Colonic mucosa (tissue), 4 donors: Measurements from ENCODE around the gene APELA. TPM values are rescaled to one million over a fixed set of nuclear protein-coding genes. Genes with fewer than 3 reads are reported as not detected.

ENCODE experiments used
- DNase-seq: peaks from one replicate; pipeline ENCODE4 v3.0.0-alpha.2; 2020
- H3K27ac ChIP-seq: fragments of 200-600 bp; one replicate; pipeline ENCODE4 v1.8.0; 2021
- H3K27me3 ChIP-seq: fragments of 200-600 bp; one replicate; pipeline ENCODE4 v1.8.0; 2021
- H3K36me3 ChIP-seq: fragments of 200-600 bp; one replicate; pipeline ENCODE4 v1.8.0; 2021
- H3K4me1 ChIP-seq: fragments of 200-600 bp; one replicate; pipeline ENCODE4 v1.8.0; 2021; ENCODE audit warnings: mild to moderate bottlenecking
- H3K4me3 ChIP-seq: fragments of 200-600 bp; one replicate; pipeline ENCODE4 v1.8.0; 2021
- H3K9ac ChIP-seq, 2 donors: one replicate each; pipeline ENCODE4 v1.7.0; 2013; ENCODE audit warnings: control low read depth in 2 of 2, low read depth in 2 of 2, low read length in 2 of 2
- H3K9me3 ChIP-seq: fragments of 200-600 bp; one replicate; pipeline ENCODE4 v1.8.0; 2021
- intact Hi-C: fragments of 100-400 bp; cut with DNase I; formaldehyde crosslinking; loops from one replicate; pipeline ENCODE4 v1.14.1; 2022
- total RNA-seq, 2 donors: library from RNA; stranded (reverse); fragmentation: NEBNext Ultra II Directional in 1 of 2; extraction: Animal tissue kit (Norgen Biotek cat#: 25700) in 1 of 2; gene quantifications; one replicate each; pipeline ENCODE4 v1.2.1, GENCODE V29; 2021
- TF ChIP-seq, protein P1 (sequence below): fragments of 200-600 bp; IDR thresholded peaks from one replicate; pipeline ENCODE4 v1.8.0; 2022; ENCODE audit warnings: antibody characterized with exemption, mild to moderate bottlenecking
- donor health status: healthy.
- donor health status: DM: no; HTN: no; CAD: no.
- donor health status: DM: no; HTN: no; CAD: no.

The APELA gene
- total RNA-seq, 2 donors from 2014 or later, result not detected

DNA sequence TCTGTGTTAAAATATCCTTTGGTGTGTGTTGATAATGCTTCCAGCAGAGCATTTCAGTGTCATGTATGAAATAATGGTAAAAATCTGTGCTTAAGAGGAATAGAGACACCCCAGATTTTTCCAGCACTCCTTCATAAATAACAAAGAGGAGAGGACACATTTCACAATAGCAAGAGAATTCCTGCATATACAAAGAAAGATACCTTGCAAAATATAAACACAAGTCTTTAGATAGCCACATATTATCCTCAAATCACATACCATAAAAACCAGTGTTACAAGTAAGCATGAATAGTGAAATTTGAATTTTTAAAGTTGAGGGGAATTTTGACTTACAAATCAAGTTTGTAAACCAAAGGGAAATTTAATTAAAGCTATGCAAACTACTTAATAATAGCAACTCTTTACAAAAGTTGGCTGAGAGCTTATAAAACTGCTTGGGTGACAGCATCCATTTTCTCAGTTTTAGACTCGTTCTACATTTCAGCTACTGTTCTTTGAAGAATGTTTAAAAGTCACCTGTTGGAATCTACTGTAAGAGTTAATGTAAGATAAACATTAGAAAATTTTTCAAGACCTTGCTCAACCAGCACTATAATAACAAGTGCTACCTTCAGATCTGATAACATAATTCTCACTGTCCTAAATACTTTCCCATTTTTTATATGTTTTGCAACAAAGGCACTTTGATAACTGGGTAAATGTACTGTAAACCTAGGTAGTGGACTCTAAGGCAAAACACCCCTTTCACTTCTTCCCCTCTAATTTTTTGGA is 3.7 kb downstream of the APELA start:
- Histone ChIP-seq H3K9me3 (no peaks in the 10 kb centered on the region), H3K4me1 (no peaks in the 10 kb centered on the region), H3K36me3 (no peaks in the 10 kb centered on the region), H3K9ac (no peak overlapping the region), H3K4me3 (no peak overlapping the region), H3K27ac (no peak overlapping the region), H3K27me3 (no peaks in the 10 kb centered on the region)
- DNase-seq, result no peak
- TF ChIP-seq, protein P1, sequence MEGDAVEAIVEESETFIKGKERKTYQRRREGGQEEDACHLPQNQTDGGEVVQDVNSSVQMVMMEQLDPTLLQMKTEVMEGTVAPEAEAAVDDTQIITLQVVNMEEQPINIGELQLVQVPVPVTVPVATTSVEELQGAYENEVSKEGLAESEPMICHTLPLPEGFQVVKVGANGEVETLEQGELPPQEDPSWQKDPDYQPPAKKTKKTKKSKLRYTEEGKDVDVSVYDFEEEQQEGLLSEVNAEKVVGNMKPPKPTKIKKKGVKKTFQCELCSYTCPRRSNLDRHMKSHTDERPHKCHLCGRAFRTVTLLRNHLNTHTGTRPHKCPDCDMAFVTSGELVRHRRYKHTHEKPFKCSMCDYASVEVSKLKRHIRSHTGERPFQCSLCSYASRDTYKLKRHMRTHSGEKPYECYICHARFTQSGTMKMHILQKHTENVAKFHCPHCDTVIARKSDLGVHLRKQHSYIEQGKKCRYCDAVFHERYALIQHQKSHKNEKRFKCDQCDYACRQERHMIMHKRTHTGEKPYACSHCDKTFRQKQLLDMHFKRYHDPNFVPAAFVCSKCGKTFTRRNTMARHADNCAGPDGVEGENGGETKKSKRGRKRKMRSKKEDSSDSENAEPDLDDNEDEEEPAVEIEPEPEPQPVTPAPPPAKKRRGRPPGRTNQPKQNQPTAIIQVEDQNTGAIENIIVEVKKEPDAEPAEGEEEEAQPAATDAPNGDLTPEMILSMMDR, result no peak
- intact Hi-C loops, result no loop called here

GRCh38 chr4:164888096-164888715 is 11.2 kb downstream of the APELA start:
- Histone ChIP-seq H3K9ac (no peak overlapping the region), H3K27ac (no peak overlapping the region), H3K36me3 (no peaks in the 10 kb centered on the region), H3K4me1 (no peaks in the 10 kb centered on the region), H3K9me3 (no peaks in the 10 kb centered on the region), H3K27me3 (no peaks in the 10 kb centered on the region), H3K4me3 (no peak overlapping the region)
- intact Hi-C loops, result no loop called here
- DNase-seq, result no peak
- TF ChIP-seq, protein P1, result no peak

GRCh38 chr4:164890691-164891090 is 13.7 kb downstream of the APELA start:
- no peaks in the 10 kb centered on the region for H3K9me3 ChIP-seq
- H3K27me3 ChIP-seq, result no peaks in the 10 kb centered on the region
- no peaks in the 10 kb centered on the region for H3K36me3 ChIP-seq
- no peaks in the 10 kb centered on the region for H3K4me1 ChIP-seq
- TF ChIP-seq, protein P1, result no peak
- H3K4me3 ChIP-seq, result no peak overlapping the region
- intact Hi-C loops, result no loop called here
- DNase-seq, result no peak
- no peak overlapping the region for H3K9ac ChIP-seq
- H3K27ac ChIP-seq, result no peak overlapping the region

DNA sequence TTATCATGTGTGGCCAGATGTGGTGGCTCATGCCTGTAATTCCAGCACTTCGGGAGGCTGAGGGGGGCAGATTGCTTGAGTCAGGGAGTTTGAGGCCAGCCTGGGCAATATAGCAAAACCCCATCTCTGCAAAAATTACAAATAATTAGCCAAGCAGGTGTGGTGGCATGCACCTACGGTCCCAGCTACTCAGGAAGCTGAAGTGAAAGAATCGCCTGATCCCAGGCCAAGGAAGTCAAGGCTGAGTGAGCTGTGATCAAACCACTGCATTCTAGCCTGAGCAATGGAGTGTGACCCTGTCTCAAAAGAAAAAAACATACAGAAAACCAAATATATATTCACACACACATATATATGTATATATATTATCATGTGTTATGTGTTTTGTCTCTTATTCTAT is 15.0 kb downstream of the APELA start:
- no peaks in the 10 kb centered on the region for H3K9me3 ChIP-seq
- no peaks in the 10 kb centered on the region for H3K36me3 ChIP-seq
- no peak overlapping the region for H3K27ac ChIP-seq
- no peak overlapping the region for H3K9ac ChIP-seq
- intact Hi-C loops, result no loop called here
- H3K4me3 ChIP-seq, result no peak overlapping the region
- no peaks in the 10 kb centered on the region for H3K27me3 ChIP-seq
- no peaks in the 10 kb centered on the region for H3K4me1 ChIP-seq
- TF ChIP-seq, protein P1, result no peak
- no peak for DNase-seq

DNA sequence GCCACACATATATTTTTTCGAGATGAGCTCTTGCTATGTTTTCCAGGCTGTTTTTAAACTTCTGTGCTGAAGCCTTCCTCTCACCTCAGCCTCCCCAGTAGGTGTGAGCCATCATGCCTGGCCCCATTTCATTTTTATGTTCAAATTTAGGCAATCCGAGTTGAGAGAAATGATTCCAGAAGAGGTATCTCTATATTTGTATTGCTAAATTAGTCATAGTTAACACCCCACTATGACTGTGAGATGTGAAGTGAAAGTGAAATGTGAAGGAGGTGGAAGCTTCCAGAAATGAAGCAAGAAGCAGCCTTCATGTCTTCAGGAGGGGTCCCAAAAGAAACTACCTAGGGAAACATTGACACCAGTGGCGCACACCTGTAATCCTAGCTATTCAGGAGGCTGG is 17.7 kb downstream of the APELA start:
- TF ChIP-seq, protein P1, result no peak

More for the DNA sequence above, 17.7 kb downstream of the APELA start:
- Histone ChIP-seq H3K36me3 (no peaks in the 10 kb centered on the region), H3K27ac (no peak overlapping the region), H3K4me3 (no peak overlapping the region), H3K9ac (no peak overlapping the region), H3K27me3 (no peaks in the 10 kb centered on the region), H3K4me1 (no peaks in the 10 kb centered on the region), H3K9me3 (no peaks in the 10 kb centered on the region)
- DNase-seq, result no peak
- intact Hi-C loops, result no loop called here
